VCaP (cell line): ENCODE data around the gene ACTG1.

ENCODE experiments used
- H3K27ac ChIP-seq: fragments of 450-650 bp; 2 replicates; pipeline ENCODE4 v1.5.1; 2017
- CTCF ChIP-seq: fragments of 450-650 bp; conservative IDR thresholded peaks from 2 replicates; pipeline ENCODE4 v1.5.1; 2017; ENCODE audit warnings: mild to moderate bottlenecking, moderate library complexity

ACTG1 gene

GRCh38 chr17:81489998-81490992, 22.3 kb downstream of the ACTG1 start:
- no peak for TF ChIP-seq CTCF
- H3K27ac ChIP-seq = no peak overlapping the region

GRCh38 chr17:81489012-81489997, 23.3 kb downstream of the ACTG1 start:
- TF ChIP-seq CTCF = no peak
- H3K27ac ChIP-seq = peak overlapping the region; percentile 97; the same call in 1 of the 2 replicates

GRCh38 chr17:81488276-81488860, 24.2 kb downstream of the ACTG1 start:
- peak overlapping the region; percentile 97 for H3K27ac ChIP-seq
- TF ChIP-seq CTCF = no peak

GRCh38 chr17:81487487-81488275, 24.9 kb downstream of the ACTG1 start:
- TF ChIP-seq CTCF = no peak
- peak overlapping the region; percentile 97 for H3K27ac ChIP-seq

- peak overlapping the region; percentile 97; the same call in 1 of the 2 replicates for H3K27ac ChIP-seq
- TF ChIP-seq CTCF = no peak
Observed at GRCh38 chr17:81487089-81487486, 25.5 kb downstream of the ACTG1 start.

GRCh38 chr17:81486199-81486810, 26.3 kb downstream of the ACTG1 start:
- no peak for TF ChIP-seq CTCF
- H3K27ac ChIP-seq = no peak overlapping the region
